Measurements from ENCODE around the gene TEAD1. TPM values are rescaled to one million over a fixed set of nuclear protein-coding genes. Genes with fewer than 3 reads are reported as not detected.

The TEAD1 gene
- total and polyA plus RNA-seq, 10 of the 15 experiments (the other 5 are each of a cell fraction or from before 2014, with no cell fraction given): 0.01 to 0.59 (median 0.04) TPM; not detected in 6

DNA sequence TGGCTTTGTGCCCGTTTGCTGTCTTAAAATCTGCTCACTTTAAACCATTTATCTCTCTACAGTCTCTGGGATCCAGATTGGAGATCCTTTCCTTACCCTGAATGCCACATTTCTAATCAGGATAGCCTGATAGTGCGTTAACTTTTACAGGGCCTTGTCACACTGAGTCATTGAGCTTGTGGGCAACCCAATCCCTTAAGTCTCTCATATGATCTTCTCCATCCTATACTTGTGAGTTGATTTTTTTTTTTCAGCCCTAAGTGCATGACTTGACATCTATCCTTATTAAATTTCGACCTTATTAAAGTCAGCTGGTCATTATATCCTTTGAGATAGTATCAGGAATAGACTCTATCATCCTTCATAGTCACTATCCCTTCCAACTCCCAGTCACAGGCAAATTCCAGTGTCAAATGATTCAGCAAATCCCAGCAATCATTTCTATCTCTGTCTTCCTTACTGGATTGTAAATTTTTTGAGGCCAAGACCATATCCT lies 57.7 kb downstream of the TEAD1 start:
- SMC1A ChIA-PET (ENCODE audit: uncharacterized antibody, unreplicated experiment): interaction anchor here (0.6 kb wide), 1 partner anchor 17 kb away, joined by 3 read pairs; no protein-coding TSS in a partner anchor
- FAIRE-seq: no peak
- BruUV-seq (replicated peaks): no TSS peak
- TF ChIP-seq KDM1A (IDR thresholded peaks at IDR 0.05; ENCODE audit: borderline replicate concordance): no peak
- TF ChIP-seq LARP7 (IDR thresholded peaks at IDR 0.05): no peak
- TF ChIP-seq SMAD5 (IDR thresholded peaks at IDR 0.05; ENCODE audit: low read depth): no peak
- no peak for TF ChIP-seq SP1 (IDR thresholded peaks at IDR 0.05; ENCODE audit: low read depth, low read length)
- TF ChIP-seq, protein P1, sequence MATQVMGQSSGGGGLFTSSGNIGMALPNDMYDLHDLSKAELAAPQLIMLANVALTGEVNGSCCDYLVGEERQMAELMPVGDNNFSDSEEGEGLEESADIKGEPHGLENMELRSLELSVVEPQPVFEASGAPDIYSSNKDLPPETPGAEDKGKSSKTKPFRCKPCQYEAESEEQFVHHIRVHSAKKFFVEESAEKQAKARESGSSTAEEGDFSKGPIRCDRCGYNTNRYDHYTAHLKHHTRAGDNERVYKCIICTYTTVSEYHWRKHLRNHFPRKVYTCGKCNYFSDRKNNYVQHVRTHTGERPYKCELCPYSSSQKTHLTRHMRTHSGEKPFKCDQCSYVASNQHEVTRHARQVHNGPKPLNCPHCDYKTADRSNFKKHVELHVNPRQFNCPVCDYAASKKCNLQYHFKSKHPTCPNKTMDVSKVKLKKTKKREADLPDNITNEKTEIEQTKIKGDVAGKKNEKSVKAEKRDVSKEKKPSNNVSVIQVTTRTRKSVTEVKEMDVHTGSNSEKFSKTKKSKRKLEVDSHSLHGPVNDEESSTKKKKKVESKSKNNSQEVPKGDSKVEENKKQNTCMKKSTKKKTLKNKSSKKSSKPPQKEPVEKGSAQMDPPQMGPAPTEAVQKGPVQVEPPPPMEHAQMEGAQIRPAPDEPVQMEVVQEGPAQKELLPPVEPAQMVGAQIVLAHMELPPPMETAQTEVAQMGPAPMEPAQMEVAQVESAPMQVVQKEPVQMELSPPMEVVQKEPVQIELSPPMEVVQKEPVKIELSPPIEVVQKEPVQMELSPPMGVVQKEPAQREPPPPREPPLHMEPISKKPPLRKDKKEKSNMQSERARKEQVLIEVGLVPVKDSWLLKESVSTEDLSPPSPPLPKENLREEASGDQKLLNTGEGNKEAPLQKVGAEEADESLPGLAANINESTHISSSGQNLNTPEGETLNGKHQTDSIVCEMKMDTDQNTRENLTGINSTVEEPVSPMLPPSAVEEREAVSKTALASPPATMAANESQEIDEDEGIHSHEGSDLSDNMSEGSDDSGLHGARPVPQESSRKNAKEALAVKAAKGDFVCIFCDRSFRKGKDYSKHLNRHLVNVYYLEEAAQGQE (IDR thresholded peaks at IDR 0.05; ENCODE audit: low read depth, low read length): no peak
- TF ChIP-seq MEF2A (IDR thresholded peaks at IDR 0.05; ENCODE audit: insufficient read depth, low read depth, low read length): no peak
- no peak for TF ChIP-seq TCF12 (IDR thresholded peaks at IDR 0.05; ENCODE audit: low read depth, low read length)
- no peak for TF ChIP-seq YY1 (IDR thresholded peaks at IDR 0.05; ENCODE audit: low read depth, low read length)
- no peak for TF ChIP-seq ATF7 (IDR thresholded peaks at IDR 0.05; ENCODE audit: low read depth)
- no peak for TF ChIP-seq SIX5 (IDR thresholded peaks at IDR 0.05; ENCODE audit: low read depth, low read length, severe bottlenecking)
- TF ChIP-seq ZNF622 (IDR thresholded peaks at IDR 0.05): no peak
- no peak for TF ChIP-seq TARDBP (IDR thresholded peaks at IDR 0.05; ENCODE audit: borderline replicate concordance)
- TF ChIP-seq, protein P2, sequence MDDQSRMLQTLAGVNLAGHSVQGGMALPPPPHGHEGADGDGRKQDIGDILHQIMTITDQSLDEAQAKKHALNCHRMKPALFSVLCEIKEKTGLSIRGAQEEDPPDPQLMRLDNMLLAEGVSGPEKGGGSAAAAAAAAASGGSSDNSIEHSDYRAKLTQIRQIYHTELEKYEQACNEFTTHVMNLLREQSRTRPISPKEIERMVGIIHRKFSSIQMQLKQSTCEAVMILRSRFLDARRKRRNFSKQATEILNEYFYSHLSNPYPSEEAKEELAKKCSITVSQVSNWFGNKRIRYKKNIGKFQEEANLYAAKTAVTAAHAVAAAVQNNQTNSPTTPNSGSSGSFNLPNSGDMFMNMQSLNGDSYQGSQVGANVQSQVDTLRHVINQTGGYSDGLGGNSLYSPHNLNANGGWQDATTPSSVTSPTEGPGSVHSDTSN (IDR thresholded peaks at IDR 0.05; ENCODE audit: insufficient replicate concordance, low read depth, low read length): no peak
- TF ChIP-seq, protein P3, sequence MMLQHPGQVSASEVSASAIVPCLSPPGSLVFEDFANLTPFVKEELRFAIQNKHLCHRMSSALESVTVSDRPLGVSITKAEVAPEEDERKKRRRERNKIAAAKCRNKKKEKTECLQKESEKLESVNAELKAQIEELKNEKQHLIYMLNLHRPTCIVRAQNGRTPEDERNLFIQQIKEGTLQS (IDR thresholded peaks at IDR 0.05; ENCODE audit: borderline replicate concordance, extremely low read depth, low read depth, low read length): no peak
- TF ChIP-seq CHD4 (IDR thresholded peaks at IDR 0.05): no peak
- TF ChIP-seq POLR2AphosphoS5 (IDR thresholded peaks at IDR 0.05; ENCODE audit: low read length): no peak
- TF ChIP-seq, protein P4, sequence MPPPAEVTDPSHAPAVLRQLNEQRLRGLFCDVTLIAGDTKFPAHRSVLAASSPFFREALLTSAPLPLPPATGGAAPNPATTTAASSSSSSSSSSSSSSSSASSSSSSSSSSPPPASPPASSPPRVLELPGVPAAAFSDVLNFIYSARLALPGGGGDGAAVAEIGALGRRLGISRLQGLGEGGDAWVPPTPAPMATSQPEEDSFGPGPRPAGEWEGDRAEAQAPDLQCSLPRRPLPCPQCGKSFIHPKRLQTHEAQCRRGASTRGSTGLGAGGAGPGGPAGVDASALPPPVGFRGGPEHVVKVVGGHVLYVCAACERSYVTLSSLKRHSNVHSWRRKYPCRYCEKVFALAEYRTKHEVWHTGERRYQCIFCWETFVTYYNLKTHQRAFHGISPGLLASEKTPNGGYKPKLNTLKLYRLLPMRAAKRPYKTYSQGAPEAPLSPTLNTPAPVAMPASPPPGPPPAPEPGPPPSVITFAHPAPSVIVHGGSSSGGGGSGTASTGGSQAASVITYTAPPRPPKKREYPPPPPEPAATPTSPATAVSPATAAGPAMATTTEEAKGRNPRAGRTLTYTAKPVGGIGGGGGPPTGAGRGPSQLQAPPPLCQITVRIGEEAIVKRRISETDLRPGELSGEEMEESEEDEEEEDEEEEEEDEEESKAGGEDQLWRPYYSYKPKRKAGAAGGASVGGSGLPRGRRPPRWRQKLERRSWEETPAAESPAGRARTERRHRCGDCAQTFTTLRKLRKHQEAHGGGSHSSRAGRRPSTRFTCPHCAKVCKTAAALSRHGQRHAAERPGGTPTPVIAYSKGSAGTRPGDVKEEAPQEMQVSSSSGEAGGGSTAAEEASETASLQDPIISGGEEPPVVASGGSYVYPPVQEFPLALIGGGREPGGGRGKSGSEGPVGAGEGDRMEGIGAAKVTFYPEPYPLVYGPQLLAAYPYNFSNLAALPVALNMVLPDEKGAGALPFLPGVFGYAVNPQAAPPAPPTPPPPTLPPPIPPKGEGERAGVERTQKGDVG (CRISPR knock-in tag; IDR thresholded peaks at IDR 0.05): no peak
- no peak for TF ChIP-seq POU2F2 (IDR thresholded peaks at IDR 0.05; ENCODE audit: borderline replicate concordance, low read depth, low read length)

More for the DNA sequence above, 57.7 kb downstream of the TEAD1 start:
- H3K27me3 ChIP-seq (replicated peaks in 1 of 2; ENCODE audit: control insufficient read depth in 2 of 2, insufficient read depth in 2 of 2, low read length in 1 of 2): peaks cover 0 to 4% of the 10 kb centered on the region in 2 experiments; a peak in 2 of 4 replicates
- H3K36me3 ChIP-seq (ENCODE audit: control insufficient read depth in 2 of 2, insufficient read depth in 2 of 2, low read length in 1 of 2): no peaks in the 10 kb centered on the region
- RAD21 ChIA-PET (ENCODE audit: unreplicated experiment): no interaction called here
- no peak for ATAC-seq
- no peaks in the 10 kb centered on the region for H4K20me1 ChIP-seq (ENCODE audit: control insufficient read depth, insufficient read depth)
- no peak for DNase-seq (ENCODE audit: low read depth, low spot score)
- no peaks in the 10 kb centered on the region for H3K79me2 ChIP-seq (ENCODE audit: control insufficient read depth, insufficient read depth, low read length)
- intact Hi-C loops (cut with micrococcal nuclease; ENCODE audit: unreplicated experiment): no loop called here
- no peak overlapping the region for H2AFZ ChIP-seq (ENCODE audit: control insufficient read depth, low read depth, low read length)
- WGBS (ENCODE audit: insufficient coverage, insufficient replicate concordance, low lambda C conversion rate, missing lambda C conversion rate): 31% methylated on average over 3 of the region's 3 CpGs
- POLR2A ChIA-PET: no interaction called here
- no peaks in the 10 kb centered on the region; the same call in 2 of the 3 replicates for H3K9me3 ChIP-seq (replicated peaks; ENCODE audit: control insufficient read depth, insufficient read depth, low read length)
- no peak overlapping the region for H3K27ac ChIP-seq (ENCODE audit: control insufficient read depth, insufficient read depth)
- CTCF ChIA-PET: no interaction called here
- H3K4me2 ChIP-seq (ENCODE audit: control insufficient read depth, insufficient read depth): no peak overlapping the region
- H3K9ac ChIP-seq (ENCODE audit: control insufficient read depth, insufficient read depth, low read length): no peak overlapping the region
- no peaks in the 10 kb centered on the region for H3K4me1 ChIP-seq (ENCODE audit: control insufficient read depth, insufficient read depth, low read length)
- no peak overlapping the region for H3K4me3 ChIP-seq
- in situ Hi-C loops (cut with MboI): no loop called here
